WTC11 (cell line): ENCODE data around the gene TRAPPC3L. TPM values are rescaled to one million over a fixed set of nuclear protein-coding genes. Genes with fewer than 3 reads are reported as not detected.

Source experiments
- ATAC-seq: fragments of 200-7000 bp; cut with Tn5 transposase; 2 replicates; pipeline ENCODE4 v1.10.0; 2021; ENCODE audit warnings: mild to moderate bottlenecking, moderate library complexity
- CTCF ChIA-PET: fragments of 300-600 bp; sonication (Branson Sonifier 250); formaldehyde crosslinking; loops from one replicate; lab custom pipeline; 2021; ENCODE audit warnings: antibody characterized with exemption; lab: Charles Lee
- POLR2A ChIA-PET: fragments of 350-600 bp; sonication (Branson Sonifier 250); formaldehyde crosslinking; loops from one replicate; lab custom pipeline; 2021; ENCODE audit warnings: antibody characterized with exemption; lab: Charles Lee
- DNase-seq: peaks from one replicate; pipeline ENCODE4 v3.0.0; 2021; ENCODE audit warnings: low spot score
- H3K27ac Mint-ChIP-seq: 2 replicates; pipeline ENCODE4 v1.8.0; 2021; ENCODE audit warnings: mixed read lengths
- H3K27me3 Mint-ChIP-seq: 2 replicates; pipeline ENCODE4 v1.8.0; 2021; ENCODE audit warnings: low read depth, mild to moderate bottlenecking, moderate library complexity, mixed read lengths
- H3K36me3 Mint-ChIP-seq: 2 replicates; pipeline ENCODE4 v1.8.0; 2021; ENCODE audit warnings: mixed read lengths
- H3K4me1 Mint-ChIP-seq: 2 replicates; pipeline ENCODE4 v1.8.0; 2022; ENCODE audit warnings: mixed read lengths
- H3K4me3 Mint-ChIP-seq: 2 replicates; pipeline ENCODE4 v1.8.0; 2021; ENCODE audit warnings: mild to moderate bottlenecking, moderate library complexity, mixed read lengths
- H3K9me3 Mint-ChIP-seq: 2 replicates; pipeline ENCODE4 v1.8.0; 2021; ENCODE audit warnings: mixed read lengths
- AFF4 ChIP-seq: sonication (generic); formaldehyde crosslinking; IDR thresholded peaks from 2 replicates; pipeline ENCODE4 v1.8.1; 2023; ENCODE audit warnings: mild to moderate bottlenecking, missing genetic modification reagents, borderline replicate concordance
- ARID4B ChIP-seq: sonication (generic); formaldehyde crosslinking; IDR thresholded peaks from 2 replicates; pipeline ENCODE4 v1.8.0; 2023; ENCODE audit warnings: missing genetic modification reagents, mild to moderate bottlenecking, borderline replicate concordance
- ATF1 ChIP-seq: sonication (generic); formaldehyde crosslinking; IDR thresholded peaks from 2 replicates; pipeline ENCODE4 v1.8.1; 2023; ENCODE audit warnings: mild to moderate bottlenecking, moderate library complexity, missing genetic modification reagents
- ATF3 ChIP-seq: sonication (generic); formaldehyde crosslinking; conservative IDR thresholded peaks from 2 replicates; pipeline ENCODE4 v1.8.1; 2022; ENCODE audit warnings: mild to moderate bottlenecking, missing genetic modification reagents
- ATF6 ChIP-seq: sonication (generic); formaldehyde crosslinking; IDR thresholded peaks from 2 replicates; pipeline ENCODE4 v1.8.1; 2023; ENCODE audit warnings: mild to moderate bottlenecking, missing genetic modification reagents
- E2F4 ChIP-seq: sonication (generic); formaldehyde crosslinking; IDR thresholded peaks from 2 replicates; pipeline ENCODE4 v1.8.1; 2022; ENCODE audit warnings: low read depth, mild to moderate bottlenecking, moderate library complexity, missing genetic modification reagents, borderline replicate concordance
- ELF4 ChIP-seq: sonication (generic); formaldehyde crosslinking; IDR thresholded peaks from 2 replicates; pipeline ENCODE4 v1.8.1; 2022; ENCODE audit warnings: low read depth, mild to moderate bottlenecking, moderate library complexity, missing genetic modification reagents
- EMX1 ChIP-seq: fragments of 250-450 bp; sonication (Bioruptor Pico); IDR thresholded peaks from 2 replicates; pipeline ENCODE4 v1.8.0; 2021; ENCODE audit warnings: mild to moderate bottlenecking
- FOXJ3 ChIP-seq: sonication (generic); formaldehyde crosslinking; IDR thresholded peaks from 2 replicates; pipeline ENCODE4 v1.9.0; 2021; ENCODE audit warnings: missing genetic modification reagents, mild to moderate bottlenecking, borderline replicate concordance
- FOXP1 ChIP-seq: sonication (generic); formaldehyde crosslinking; IDR thresholded peaks from 2 replicates; pipeline ENCODE4 v1.8.0; 2022; ENCODE audit warnings: missing genetic modification reagents, mild to moderate bottlenecking, moderate library complexity, borderline replicate concordance
- GABPB1 ChIP-seq: sonication (generic); formaldehyde crosslinking; IDR thresholded peaks from 2 replicates; pipeline ENCODE4 v1.8.1; 2023; ENCODE audit warnings: mild to moderate bottlenecking, missing genetic modification reagents
- JAZF1 ChIP-seq: fragments of 250-450 bp; sonication (Bioruptor Pico); IDR thresholded peaks from 2 replicates; pipeline ENCODE4 v1.9.0; 2021; ENCODE audit warnings: moderate library complexity, mild to moderate bottlenecking, inconsistent platforms
- NFE2L1 ChIP-seq: sonication (generic); formaldehyde crosslinking; IDR thresholded peaks from 2 replicates; pipeline ENCODE4 v1.8.1; 2023; ENCODE audit warnings: missing genetic modification reagents
- NFYB ChIP-seq: sonication (generic); formaldehyde crosslinking; conservative IDR thresholded peaks from 2 replicates; pipeline ENCODE4 v1.8.0; 2022; ENCODE audit warnings: low read depth, missing genetic modification reagents
- NR1H2 ChIP-seq: sonication (generic); formaldehyde crosslinking; IDR thresholded peaks from 2 replicates; pipeline ENCODE4 v1.9.0; 2021; ENCODE audit warnings: mild to moderate bottlenecking, moderate library complexity, missing genetic modification reagents
- NR2C2 ChIP-seq: sonication (generic); formaldehyde crosslinking; IDR thresholded peaks from 2 replicates; pipeline ENCODE4 v1.8.0; 2022; ENCODE audit warnings: mild to moderate bottlenecking, missing genetic modification reagents
- SMAD3 ChIP-seq: sonication (generic); formaldehyde crosslinking; IDR thresholded peaks from 2 replicates; pipeline ENCODE4 v1.8.0; 2022; ENCODE audit warnings: missing genetic modification reagents, mild to moderate bottlenecking, borderline replicate concordance
- SMAD4 ChIP-seq: sonication (generic); formaldehyde crosslinking; IDR thresholded peaks from 2 replicates; pipeline ENCODE4 v1.8.0; 2022; ENCODE audit warnings: mild to moderate bottlenecking, missing genetic modification reagents
- TEAD1 ChIP-seq: sonication (generic); formaldehyde crosslinking; IDR thresholded peaks from 2 replicates; pipeline ENCODE4 v1.8.0; 2022; ENCODE audit warnings: mild to moderate bottlenecking, missing genetic modification reagents
- TEAD4 ChIP-seq: sonication (generic); formaldehyde crosslinking; IDR thresholded peaks from 2 replicates; pipeline ENCODE4 v1.8.0; 2022; ENCODE audit warnings: mild to moderate bottlenecking, missing genetic modification reagents
- TP53 ChIP-seq: sonication (generic); formaldehyde crosslinking; IDR thresholded peaks from 2 replicates; pipeline ENCODE4 v1.8.1; 2023; ENCODE audit warnings: mild to moderate bottlenecking, missing genetic modification reagents
- USF2 ChIP-seq: sonication (generic); formaldehyde crosslinking; IDR thresholded peaks from 2 replicates; pipeline ENCODE4 v1.8.1; 2023; ENCODE audit warnings: mild to moderate bottlenecking, missing genetic modification reagents, moderate library complexity
- ZMAT4 ChIP-seq: fragments of 250-450 bp; sonication (Bioruptor Pico); IDR thresholded peaks from 2 replicates; pipeline ENCODE4 v1.9.0; 2021; ENCODE audit warnings: mild to moderate bottlenecking
- total RNA-seq: library from RNA; stranded (reverse); gene quantifications from 3 replicates; pipeline ENCODE4 v1.2.3, GENCODE V29; 2021

The TRAPPC3L gene
- total RNA-seq, 1 experiment from 2014 or later: not detected

- no peak for TF ChIP-seq ZMAT4
- TF ChIP-seq ELF4 (CRISPR knock-in tag): no peak
- no peak for TF ChIP-seq USF2 (CRISPR knock-in tag)
- TF ChIP-seq ARID4B (CRISPR knock-in tag): no peak
- TF ChIP-seq NR2C2 (CRISPR knock-in tag): no peak
- no peak for TF ChIP-seq ATF6 (CRISPR knock-in tag)
- TF ChIP-seq ATF3 (CRISPR knock-in tag): no peak
- no peak for TF ChIP-seq JAZF1
- TF ChIP-seq AFF4: no peak
- TF ChIP-seq FOXP1 (CRISPR knock-in tag): no peak
- TF ChIP-seq TP53: no peak
- TF ChIP-seq NFYB (CRISPR knock-in tag): no peak
- TF ChIP-seq TEAD4 (CRISPR knock-in tag): no peak
- no peak for TF ChIP-seq EMX1
Measured at GRCh38 chr6:116456106-116456505, 89.4 kb downstream of the TRAPPC3L start (continued).

GRCh38 chr6:116452531-116452930 lies 93.0 kb downstream of the TRAPPC3L start:
- H3K4me3 Mint-ChIP-seq: no peak overlapping the region
- POLR2A ChIA-PET: no interaction called here
- DNase-seq: no peak
- H3K27ac Mint-ChIP-seq: no peak overlapping the region
- no peaks in the 10 kb centered on the region for H3K9me3 Mint-ChIP-seq
- H3K27me3 Mint-ChIP-seq: peaks cover 7% of the 10 kb centered on the region; the same call in 1 of the 2 replicates
- peaks cover 11% of the 10 kb centered on the region for H3K4me1 Mint-ChIP-seq
- CTCF ChIA-PET: interaction anchor here (0.8 kb wide), 1 partner anchor 165 kb away, joined by 3 read pairs; no protein-coding TSS in a partner anchor
- ATAC-seq: no peak
- H3K36me3 Mint-ChIP-seq: no peaks in the 10 kb centered on the region
- TF ChIP-seq ATF1 (no peak), GABPB1 (CRISPR knock-in tag) (no peak), FOXJ3 (CRISPR knock-in tag) (no peak), TEAD1 (CRISPR knock-in tag) (no peak), EMX1 (no peak), NFYB (CRISPR knock-in tag) (no peak), SMAD3 (CRISPR knock-in tag) (no peak), NR1H2 (CRISPR knock-in tag) (no peak), SMAD4 (CRISPR knock-in tag) (no peak), NFE2L1 (CRISPR knock-in tag) (no peak), E2F4 (no peak)
